Endothelial cell of umbilical vein (primary cell): Measurements from ENCODE around the gene NHS. TPM values are rescaled to one million over a fixed set of nuclear protein-coding genes. Genes with fewer than 3 reads are reported as not detected.

ENCODE experiments used
- BruUV-seq: library from RNA; stranded (reverse); fragments of 400-500 nt; replicated peaks from 2 replicates; lab custom pipeline; 2021; lab: Mats Ljungman, UMichigan
- CTCF ChIA-PET: fragments of 300-600, 350-600 bp; sonication (Branson Sonifier 250); formaldehyde crosslinking; loops from one replicate; lab custom pipeline; 2021; ENCODE audit warnings: antibody characterized with exemption, inconsistent platforms; lab: Charles Lee
- POLR2A ChIA-PET: fragments of 300-600, 350-600 bp; sonication (Branson Sonifier 250); formaldehyde crosslinking; loops from one replicate; lab custom pipeline; 2021; ENCODE audit warnings: antibody characterized with exemption, inconsistent platforms; lab: Charles Lee
- DNase-seq: peaks from one replicate; pipeline ENCODE4 v3.0.0-alpha.2; 2011; ENCODE audit warnings: low read depth, low spot score
- FAIRE-seq: peaks from 2 replicates; lab custom pipeline; 2011; peaks lifted over from hg19 to GRCh38; lab: Jason Lieb, UNC
- H2AFZ ChIP-seq: 2 replicates; pipeline ENCODE4 v1.6.0; 2012; ENCODE audit warnings: low read depth, low read length, control low read depth, inconsistent platforms
- H3K27ac ChIP-seq: 2 replicates; pipeline ENCODE4 v1.5.1; 2011; ENCODE audit warnings: low read depth, mild to moderate bottlenecking, control low read depth, low read length, moderate library complexity; ENCODE audit not compliant: insufficient read depth
- H3K27me3 ChIP-seq, 2 experiments: 2 replicates each; pipeline versions ENCODE4 v1.6.0 to v1.6.1; 2011; ENCODE audit warnings: low read length in 2 of 2, mixed read lengths in 1 of 2; ENCODE audit not compliant: control insufficient read depth in 2 of 2, insufficient read depth in 2 of 2
- H3K36me3 ChIP-seq, 2 experiments: 2 replicates in 1 of 2; 3 replicates in 1 of 2; pipeline ENCODE4 v1.5.1; 2011; ENCODE audit warnings: low read length in 2 of 2, mild to moderate bottlenecking in 1 of 2, moderate library complexity in 1 of 2; ENCODE audit not compliant: control insufficient read depth in 2 of 2, insufficient read depth in 2 of 2; ENCODE audit errors: extremely low read depth in 1 of 2
- H3K4me1 ChIP-seq: 3 replicates; pipeline ENCODE4 v1.5.1; 2011; ENCODE audit warnings: mild to moderate bottlenecking, low read length; ENCODE audit not compliant: control insufficient read depth, insufficient read depth; ENCODE audit errors: extremely low read depth
- H3K4me2 ChIP-seq: 2 replicates; pipeline ENCODE4 v1.6.1; 2011; ENCODE audit warnings: low read length, control low read depth, mixed read lengths; ENCODE audit not compliant: insufficient read depth
- H3K4me3 ChIP-seq, 3 experiments: fragments of 200-600 bp in 1 of 3; sonication (generic), shearing (Covaris generic) in 1 of 3; replicated peaks in 1 of 3; 2 replicates each; pipeline ENCODE4 v1.5.1; 2011 to 2016; ENCODE audit warnings: control low read depth in 3 of 3, low read length in 3 of 3, mild to moderate bottlenecking in 2 of 3, inconsistent platforms in 1 of 3, low read depth in 1 of 3, moderate library complexity in 1 of 3; ENCODE audit not compliant: insufficient read depth in 1 of 3
- H3K79me2 ChIP-seq: 2 replicates; pipeline ENCODE4 v1.6.0; 2012; ENCODE audit warnings: low read length, inconsistent platforms; ENCODE audit not compliant: control insufficient read depth, insufficient read depth
- H3K9ac ChIP-seq: replicated peaks from 2 replicates; pipeline ENCODE3; 2011; ENCODE audit warnings: low read length, control low read depth; ENCODE audit not compliant: insufficient read depth; ENCODE audit errors: extremely low read depth
- H3K9me1 ChIP-seq: replicated peaks from 3 replicates; pipeline ENCODE4 v1.6.0; 2011; ENCODE audit warnings: mild to moderate bottlenecking, low read length; ENCODE audit not compliant: control insufficient read depth, insufficient read depth; ENCODE audit errors: extremely low read depth
- H3K9me3 ChIP-seq: replicated peaks from 2 replicates; pipeline ENCODE4 v1.5.1; 2012; ENCODE audit warnings: low read length, inconsistent platforms; ENCODE audit not compliant: control insufficient read depth, insufficient read depth
- H4K20me1 ChIP-seq: replicated peaks from 2 replicates; pipeline ENCODE3; 2011; ENCODE audit warnings: mild to moderate bottlenecking, low read length; ENCODE audit not compliant: control insufficient read depth, insufficient read depth; ENCODE audit errors: extremely low read depth
- EZH2 ChIP-seq: IDR thresholded peaks from 2 replicates; pipeline ENCODE4 v1.6.1; 2012; ENCODE audit warnings: borderline replicate concordance, low read depth, mild to moderate bottlenecking, moderate library complexity, low read length, inconsistent platforms; ENCODE audit not compliant: severe bottlenecking
- FOS ChIP-seq: IDR thresholded peaks from 2 replicates; pipeline ENCODE4 v1.6.1; 2011; ENCODE audit warnings: mild to moderate bottlenecking, low read length, moderate library complexity, borderline replicate concordance; ENCODE audit not compliant: insufficient read depth
- GATA2 ChIP-seq: IDR thresholded peaks from 2 replicates; pipeline ENCODE4 v1.7.0; 2011; ENCODE audit warnings: low read depth, mild to moderate bottlenecking, moderate library complexity, mixed read lengths, low read length; ENCODE audit not compliant: insufficient read length, insufficient read depth
- JUN ChIP-seq: IDR thresholded peaks from 2 replicates; pipeline ENCODE4 v1.6.1; 2011; ENCODE audit warnings: borderline replicate concordance, low read depth; ENCODE audit not compliant: insufficient read length, insufficient read depth
- MYC ChIP-seq: IDR thresholded peaks from one replicate; pipeline ENCODE4 v1.6.1; 2011; ENCODE audit warnings: mild to moderate bottlenecking, low read depth, low read length
- POLR2A ChIP-seq: IDR thresholded peaks from 2 replicates; pipeline ENCODE4 v1.6.1; 2012; ENCODE audit warnings: low read depth, mild to moderate bottlenecking, control low read depth, low read length
- POLR2AphosphoS5 ChIP-seq: IDR thresholded peaks from 2 replicates; pipeline ENCODE4 v1.6.1; 2012; ENCODE audit warnings: low read depth, mild to moderate bottlenecking, control low read depth, low read length, moderate library complexity; ENCODE audit not compliant: insufficient read depth
- dilution Hi-C: fragments of 300-500 bp; cut with MboI; formaldehyde crosslinking; loops from one replicate; pipeline ENCODE4 v1.15.0; 2019; ENCODE audit warnings: low sequenced_read_pairs; ENCODE audit not compliant: extremely low pct_ligation_motif_present
- intact Hi-C: fragments of 100-400 bp; cut with micrococcal nuclease; formaldehyde crosslinking; loops from one replicate; pipeline ENCODE4 v1.10.0; 2022
- polyA plus RNA-seq, 4 experiments: library from polyadenylated mRNA; depleted of rRNA in 3 of 4; stranded (reverse) in 3 of 4; unstranded in 1 of 4; fragments of >200 nt; gene quantifications; 2 replicates each; pipeline versions ENCODE4 v1.2.1 to v1.2.3, GENCODE V29; 2011 to 2012; ENCODE audit warnings: missing spikeins in 1 of 4
- total RNA-seq: library from RNA; stranded (reverse); gene quantifications from 2 replicates; pipeline ENCODE4 v1.2.3, GENCODE V29; 2021
- TF ChIP-seq, protein P1 (sequence below): IDR thresholded peaks from 2 replicates; pipeline ENCODE4 v1.6.1; 2011; ENCODE audit not compliant: insufficient read depth, insufficient read length
- TF ChIP-seq, protein P2 (sequence below), 2 donors: IDR thresholded peaks; 1 replicate in 1 of 2; 2 replicates in 1 of 2; pipeline ENCODE4 v1.5.1; 2011; ENCODE audit warnings: low read length in 2 of 2, mild to moderate bottlenecking in 2 of 2, moderate library complexity in 2 of 2, control low read depth in 1 of 2, inconsistent platforms in 1 of 2, low read depth in 1 of 2; ENCODE audit not compliant: insufficient read depth in 1 of 2; ENCODE audit errors: extremely low read depth in 1 of 2

Gene NHS
- total and polyA plus RNA-seq, 2 donors (not counting 3 experiments of a cell fraction or from before 2014, with no cell fraction given): 0.07 to 0.46 TPM

DNA sequence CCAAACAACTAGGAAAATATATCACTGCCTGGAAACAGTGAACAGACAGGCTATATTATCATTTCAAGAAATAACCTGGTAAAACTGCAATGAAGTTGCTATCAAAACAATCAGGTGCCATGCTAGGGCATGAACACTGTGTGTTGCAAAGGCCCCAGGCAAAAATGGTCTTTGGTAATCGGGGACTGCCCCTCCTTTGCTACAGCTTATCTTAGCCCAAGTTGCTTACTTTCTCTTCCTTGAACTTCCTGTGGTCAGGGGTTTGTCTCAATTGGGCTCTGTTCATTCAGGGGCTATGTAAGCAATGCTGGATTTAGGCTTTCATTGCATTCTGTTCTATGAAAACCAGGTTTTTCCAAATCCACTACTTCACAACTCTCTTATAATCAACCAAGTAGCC lies 392.7 kb downstream of the NHS start:
- ChIA-PET CTCF (no interaction called here), POLR2A (no interaction called here)
- H2AFZ ChIP-seq: no peak overlapping the region
- no peak overlapping the region for H3K9ac ChIP-seq
- FAIRE-seq: no peak
- no peaks in the 10 kb centered on the region for H3K4me1 ChIP-seq
- no peaks in the 10 kb centered on the region for H3K27me3 ChIP-seq
- H3K36me3 ChIP-seq: no peaks in the 10 kb centered on the region
- H3K4me2 ChIP-seq: no peak overlapping the region
- no peak overlapping the region for H3K4me3 ChIP-seq
- no peak overlapping the region for H3K27ac ChIP-seq
- intact Hi-C loops (no loop called here), dilution Hi-C loops (no loop called here)
- H4K20me1 ChIP-seq: no peaks in the 10 kb centered on the region
- no peak for DNase-seq
- H3K79me2 ChIP-seq: no peaks in the 10 kb centered on the region
- BruUV-seq: no TSS peak
- no peak for TF ChIP-seq JUN
- TF ChIP-seq, protein P1, sequence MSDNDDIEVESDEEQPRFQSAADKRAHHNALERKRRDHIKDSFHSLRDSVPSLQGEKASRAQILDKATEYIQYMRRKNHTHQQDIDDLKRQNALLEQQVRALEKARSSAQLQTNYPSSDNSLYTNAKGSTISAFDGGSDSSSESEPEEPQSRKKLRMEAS: no peak
- no peak for TF ChIP-seq POLR2AphosphoS5
- TF ChIP-seq MYC: no peak
- no peak for TF ChIP-seq EZH2
- TF ChIP-seq POLR2A: no peak
- no peak for TF ChIP-seq FOS
- TF ChIP-seq, protein P2, sequence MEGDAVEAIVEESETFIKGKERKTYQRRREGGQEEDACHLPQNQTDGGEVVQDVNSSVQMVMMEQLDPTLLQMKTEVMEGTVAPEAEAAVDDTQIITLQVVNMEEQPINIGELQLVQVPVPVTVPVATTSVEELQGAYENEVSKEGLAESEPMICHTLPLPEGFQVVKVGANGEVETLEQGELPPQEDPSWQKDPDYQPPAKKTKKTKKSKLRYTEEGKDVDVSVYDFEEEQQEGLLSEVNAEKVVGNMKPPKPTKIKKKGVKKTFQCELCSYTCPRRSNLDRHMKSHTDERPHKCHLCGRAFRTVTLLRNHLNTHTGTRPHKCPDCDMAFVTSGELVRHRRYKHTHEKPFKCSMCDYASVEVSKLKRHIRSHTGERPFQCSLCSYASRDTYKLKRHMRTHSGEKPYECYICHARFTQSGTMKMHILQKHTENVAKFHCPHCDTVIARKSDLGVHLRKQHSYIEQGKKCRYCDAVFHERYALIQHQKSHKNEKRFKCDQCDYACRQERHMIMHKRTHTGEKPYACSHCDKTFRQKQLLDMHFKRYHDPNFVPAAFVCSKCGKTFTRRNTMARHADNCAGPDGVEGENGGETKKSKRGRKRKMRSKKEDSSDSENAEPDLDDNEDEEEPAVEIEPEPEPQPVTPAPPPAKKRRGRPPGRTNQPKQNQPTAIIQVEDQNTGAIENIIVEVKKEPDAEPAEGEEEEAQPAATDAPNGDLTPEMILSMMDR (IDR thresholded peaks at IDR 0.05; ENCODE audit: extremely low read depth in 1 of 2, insufficient read depth in 1 of 2, low read depth in 1 of 2, low read length in 2 of 2): no peak
- no peak for TF ChIP-seq GATA2
- no peaks in the 10 kb centered on the region for H3K9me1 ChIP-seq
- H3K9me3 ChIP-seq: no peaks in the 10 kb centered on the region
